SKM-1 treated with dmso at 0.1 percent for 144 hours (cell line): ENCODE data around the gene SNAI1.
"Not testable (repeated sequence)": the region's sequence is repeated elsewhere in the genome, so short reads cannot be mapped to it uniquely, and the experiment has no call there.

Source experiments
- DNase-seq: peaks from one replicate; lab custom pipeline; 2025; ENCODE audit not compliant: unreplicated experiment; lab: John Stamatoyannopoulos, UW

Gene SNAI1

GRCh38 chr20:49961413-49961812 is 21.4 kb upstream of the SNAI1 start:
- no peak for DNase-seq

- DNase-seq: peak; percentile 58
Observed at GRCh38 chr20:49964964-49965780, 17.6 kb upstream of the SNAI1 start.

GRCh38 chr20:49965781-49966305 is 16.9 kb upstream of the SNAI1 start:
- DNase-seq: peak; percentile 11

DNA sequence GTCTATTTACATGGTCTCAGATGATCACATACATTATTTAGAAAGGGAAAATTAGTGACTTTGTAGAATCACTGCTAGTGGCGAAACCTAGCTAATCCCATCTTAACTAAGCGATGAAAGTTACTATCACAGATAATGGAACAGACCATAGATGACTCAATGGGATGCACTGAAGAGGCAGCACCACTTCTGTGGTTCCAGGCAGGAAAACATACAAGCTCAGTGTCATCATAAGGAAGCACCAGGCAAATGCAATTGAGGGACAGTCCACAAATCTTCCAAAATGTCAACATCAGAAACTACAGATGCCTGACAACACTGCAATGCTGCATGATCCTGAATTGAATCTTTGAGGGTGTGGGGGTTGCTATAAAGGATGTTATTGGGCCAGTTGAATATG is 15.9 kb upstream of the SNAI1 start:
- DNase-seq: no peak

GRCh38 chr20:49969234-49969633 is 13.5 kb upstream of the SNAI1 start:
- DNase-seq: no peak

- no peak for DNase-seq
Observed at GRCh38 chr20:49969946-49970345, 12.8 kb upstream of the SNAI1 start.

DNA sequence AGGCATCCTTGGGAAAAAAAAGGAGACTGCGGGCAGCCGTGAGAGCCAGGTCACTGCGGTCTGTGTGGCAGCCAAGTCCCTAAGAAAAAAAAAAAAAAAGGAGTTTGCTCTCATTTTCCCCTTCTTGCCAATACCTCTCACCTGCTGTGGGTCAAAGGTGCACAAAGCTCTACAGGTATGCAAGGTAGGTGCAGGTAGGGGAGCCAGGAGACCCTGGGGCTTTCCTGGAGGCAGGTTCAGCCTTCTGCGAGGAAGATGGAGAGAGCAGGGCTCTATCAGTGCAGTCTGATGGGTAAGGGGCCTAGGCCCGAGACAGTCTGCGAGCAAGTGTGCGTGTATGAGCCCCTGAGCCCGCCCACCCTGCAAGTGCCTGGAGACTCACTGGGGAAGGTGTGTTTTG is 12.3 kb upstream of the SNAI1 start:
- DNase-seq: no peak

DNA sequence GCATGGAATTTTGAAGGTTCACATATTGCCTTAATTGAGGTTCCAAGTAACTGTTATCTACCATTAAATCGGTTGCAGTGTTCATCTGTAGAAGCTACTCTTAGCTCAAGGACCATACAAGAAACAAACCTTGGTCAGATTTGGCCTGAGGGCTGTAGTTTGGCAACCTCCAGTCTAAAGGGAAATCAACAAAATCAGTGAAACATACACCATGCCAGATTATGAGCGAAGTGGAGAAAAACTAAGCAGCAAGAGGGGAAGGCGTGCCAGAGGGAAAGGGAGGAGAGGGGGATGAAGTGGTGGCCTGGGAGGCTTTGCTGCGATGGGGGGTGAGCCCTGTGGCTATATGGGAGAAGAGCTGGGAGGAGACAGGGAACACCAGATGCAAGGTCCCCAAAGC is 8.8 kb upstream of the SNAI1 start:
- no peak for DNase-seq

DNA sequence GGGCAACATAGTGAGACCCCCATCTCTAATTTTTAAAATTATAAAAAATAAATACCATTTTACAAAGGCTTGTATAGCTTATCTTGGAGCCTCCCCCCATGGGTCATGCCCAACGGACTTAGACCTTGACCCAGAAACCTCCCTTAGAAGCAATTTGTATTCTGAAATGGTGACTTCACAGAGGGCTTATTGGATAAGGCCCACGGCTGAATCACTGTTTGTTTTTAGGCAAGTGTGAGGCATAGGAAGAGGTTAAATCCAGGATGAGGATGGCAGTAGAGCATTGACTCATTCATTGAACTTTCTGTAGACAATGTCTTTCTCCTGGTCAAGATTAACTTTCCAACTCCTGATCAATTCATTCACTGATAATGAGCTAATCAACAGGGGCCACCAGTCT is 6.2 kb upstream of the SNAI1 start:
- DNase-seq: no peak

DNA sequence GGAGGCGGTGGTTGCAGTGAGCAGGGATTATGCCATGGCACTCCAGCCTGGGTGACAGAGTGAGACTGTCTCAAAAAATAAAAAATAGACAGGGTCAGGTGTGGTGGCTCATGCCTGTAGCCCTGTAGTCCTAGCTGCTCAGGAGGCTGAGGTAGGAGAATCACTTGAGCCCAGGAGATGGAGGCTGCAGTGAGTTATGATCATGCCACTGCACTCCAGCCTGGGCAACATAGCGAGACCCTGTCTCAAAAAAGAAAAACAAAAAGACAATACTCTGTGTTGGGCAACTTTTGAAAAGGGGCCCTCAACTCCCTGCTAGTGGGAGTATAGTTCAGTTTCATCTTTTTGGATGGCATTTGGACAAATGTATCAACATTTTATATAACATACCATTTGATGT is 5.0 kb upstream of the SNAI1 start:
- DNase-seq: not testable (repeated sequence)

DNA sequence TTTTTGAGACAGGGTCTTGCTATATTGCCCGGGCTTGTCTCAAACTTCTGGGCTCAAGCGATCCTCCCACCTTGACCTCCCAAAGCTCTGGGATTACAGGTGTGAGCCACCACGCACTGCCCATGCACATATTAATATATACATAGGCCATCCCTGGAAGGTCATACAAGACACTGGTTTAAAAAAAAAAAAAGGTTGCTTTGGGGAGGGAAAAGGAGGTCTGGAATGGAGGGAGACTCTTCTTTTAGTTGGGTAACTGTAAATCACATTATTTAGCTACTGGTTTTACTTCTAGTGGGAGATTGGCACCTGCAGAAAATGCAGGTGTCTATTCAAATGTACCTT is 4.1 kb upstream of the SNAI1 start:
- no peak for DNase-seq

DNA sequence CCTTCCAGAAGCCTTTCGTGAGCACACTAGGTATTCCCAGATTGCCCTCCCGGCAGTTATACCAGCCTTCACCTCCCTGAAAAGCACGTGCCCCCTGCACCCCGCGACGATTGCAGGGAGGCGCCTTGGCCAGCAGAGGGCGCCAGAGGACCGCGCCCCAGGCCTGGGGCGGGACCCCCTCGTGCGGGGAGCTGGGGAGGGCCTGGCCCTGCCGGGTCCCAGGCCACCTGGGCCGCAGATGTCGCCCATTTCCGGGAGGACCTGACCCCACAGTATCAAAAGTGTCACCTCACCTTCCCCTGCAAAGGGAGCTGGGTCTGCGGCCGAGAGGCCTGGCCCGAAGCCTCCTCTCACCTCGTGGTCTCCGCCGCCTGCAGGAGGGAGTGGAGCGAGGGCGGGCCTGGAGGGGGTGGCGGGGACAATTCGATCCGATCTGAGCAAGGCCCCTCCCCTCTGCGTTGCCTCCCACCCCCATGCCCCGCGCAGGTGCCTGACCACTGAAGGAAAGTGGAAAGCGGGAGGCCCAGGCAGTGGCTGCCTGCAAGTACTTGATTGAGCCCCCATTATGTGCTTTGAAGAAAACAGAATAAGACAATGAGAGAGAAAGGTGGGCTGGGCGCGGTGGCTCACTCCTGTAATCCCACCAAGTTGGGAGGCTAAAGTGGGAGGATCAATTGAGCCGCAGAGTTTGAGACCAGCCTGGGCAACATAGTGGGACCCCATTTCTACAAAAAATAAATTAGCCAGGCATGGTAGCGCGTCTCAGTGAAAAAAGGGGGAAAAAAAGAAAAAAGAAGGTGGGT is 3.5 kb upstream of the SNAI1 start:
- DNase-seq: peak; percentile 13

GRCh38 chr20:49980140-49981008 is 2.4 kb upstream of the SNAI1 start:
- no peak for DNase-seq

- no peak for DNase-seq
Observed at GRCh38 chr20:49981218-49982071, 1.3 kb upstream of the SNAI1 start.

DNA sequence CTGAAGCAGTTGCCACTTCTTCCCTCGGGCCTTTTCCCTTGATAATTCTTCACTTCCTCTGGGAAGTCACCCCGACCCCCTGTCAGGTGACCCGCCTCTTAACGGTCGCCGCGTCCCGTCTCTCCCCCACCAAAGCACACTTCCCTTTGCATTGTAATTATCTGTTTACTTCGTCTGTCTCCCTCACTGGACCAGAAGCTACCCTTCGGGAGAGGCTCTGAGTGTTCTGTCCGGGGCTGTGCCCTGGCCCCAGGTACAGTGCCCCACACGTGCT is 771 bp upstream of the SNAI1 start:
- DNase-seq: no peak

DNA sequence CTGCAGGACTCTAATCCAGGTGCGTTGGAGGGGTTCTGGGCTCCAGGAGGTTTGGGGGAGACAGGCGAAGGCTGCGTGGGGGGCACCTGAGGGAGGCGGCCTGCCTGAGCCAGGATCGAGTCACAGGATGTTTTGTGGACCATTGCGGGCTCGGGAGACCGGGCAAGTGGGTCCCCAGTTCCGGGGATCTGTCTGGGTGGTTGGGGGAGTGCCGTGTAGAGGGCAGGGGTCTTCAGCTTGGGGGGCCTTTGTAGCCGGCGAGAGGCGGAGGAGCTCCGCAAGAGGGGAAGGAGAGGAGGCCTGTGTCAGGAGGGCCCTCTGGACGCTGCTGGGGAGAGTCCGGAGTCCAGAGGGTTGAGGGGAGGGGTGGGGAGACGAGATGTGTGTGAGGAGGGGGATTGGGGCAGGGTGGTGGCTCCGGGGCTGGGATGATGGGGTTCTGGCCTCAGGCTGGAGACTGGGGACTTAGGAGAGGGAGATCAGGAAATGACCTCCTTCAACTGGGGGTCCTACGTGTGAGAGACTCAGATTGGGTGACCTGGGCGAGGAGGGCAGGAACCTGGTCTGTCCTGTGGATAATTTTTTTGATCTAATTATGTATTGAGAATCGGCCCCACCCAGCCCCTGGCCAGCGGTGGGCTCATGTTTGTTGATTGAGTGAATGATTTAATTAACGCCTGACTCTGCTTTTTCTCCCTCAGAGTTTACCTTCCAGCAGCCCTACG is 505 bp downstream of the SNAI1 start:
- DNase-seq: no peak

DNA sequence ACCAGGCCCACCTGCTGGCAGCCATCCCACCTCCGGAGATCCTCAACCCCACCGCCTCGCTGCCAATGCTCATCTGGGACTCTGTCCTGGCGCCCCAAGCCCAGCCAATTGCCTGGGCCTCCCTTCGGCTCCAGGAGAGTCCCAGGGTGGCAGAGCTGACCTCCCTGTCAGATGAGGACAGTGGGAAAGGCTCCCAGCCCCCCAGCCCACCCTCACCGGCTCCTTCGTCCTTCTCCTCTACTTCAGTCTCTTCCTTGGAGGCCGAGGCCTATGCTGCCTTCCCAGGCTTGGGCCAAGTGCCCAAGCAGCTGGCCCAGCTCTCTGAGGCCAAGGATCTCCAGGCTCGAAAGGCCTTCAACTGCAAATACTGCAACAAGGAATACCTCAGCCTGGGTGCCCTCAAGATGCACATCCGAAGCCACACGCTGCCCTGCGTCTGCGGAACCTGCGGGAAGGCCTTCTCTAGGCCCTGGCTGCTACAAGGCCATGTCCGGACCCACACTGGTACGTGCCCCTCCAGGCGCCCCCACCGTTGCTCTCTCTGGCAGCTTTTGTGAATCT is 1.1 kb downstream of the SNAI1 start:
- DNase-seq: no peak

DNA sequence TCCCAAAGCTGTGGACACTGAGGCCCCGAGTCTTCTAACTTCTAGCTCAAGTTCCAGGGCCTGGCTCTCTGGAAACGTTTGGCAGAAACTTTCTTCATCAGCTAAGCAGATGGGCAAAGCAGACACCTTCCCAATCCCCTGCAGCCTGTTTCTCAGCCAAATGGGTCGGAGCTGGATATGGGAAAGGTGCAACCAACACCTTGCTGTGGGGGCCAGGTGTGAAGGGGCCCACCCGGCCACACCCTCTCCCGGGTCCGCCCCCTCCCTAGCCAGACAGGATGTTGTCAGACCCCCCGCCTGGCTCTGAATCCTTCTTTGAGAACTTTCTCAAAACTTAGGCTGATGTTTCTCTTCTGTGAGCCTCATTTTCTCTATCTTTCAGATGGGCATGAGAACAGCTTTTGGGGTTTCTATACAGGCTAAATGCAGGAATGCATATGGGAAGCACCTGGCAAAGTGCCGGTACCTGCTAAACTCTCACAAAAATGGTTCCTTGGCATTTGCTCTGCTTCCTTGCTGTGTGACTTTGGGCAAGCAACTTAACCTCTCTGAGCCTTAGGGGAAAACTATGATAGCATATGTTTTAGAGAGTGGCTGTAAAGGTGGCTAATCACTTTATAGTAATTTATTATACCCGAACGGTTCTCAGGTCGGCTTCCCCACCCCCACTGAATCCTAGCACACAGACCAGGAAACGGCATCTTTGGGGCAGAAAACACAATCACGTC is 1.8 kb downstream of the SNAI1 start:
- DNase-seq: no peak

DNA sequence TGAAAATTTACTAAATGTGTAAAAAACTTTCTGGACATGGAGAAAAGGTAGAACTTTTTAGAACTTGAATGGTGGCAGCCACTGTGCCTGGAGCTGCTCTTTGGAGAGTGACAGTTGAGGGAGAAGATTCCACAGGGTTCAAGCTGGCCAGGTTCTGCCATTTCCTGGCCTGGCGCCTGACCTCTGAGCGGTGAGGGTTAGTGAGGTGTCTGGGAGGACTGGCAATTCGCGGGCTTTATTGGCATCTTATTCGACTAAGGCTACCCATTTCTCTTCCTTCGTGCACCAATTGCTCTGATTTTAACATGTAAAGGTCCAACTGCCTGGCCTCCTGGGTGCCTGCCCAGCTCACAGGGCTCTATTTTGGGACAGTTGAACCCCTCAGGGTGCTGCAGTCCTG is 2.4 kb downstream of the SNAI1 start:
- no peak for DNase-seq
